ENCODE measurements around the gene WHRN.

WHRN gene

DNA sequence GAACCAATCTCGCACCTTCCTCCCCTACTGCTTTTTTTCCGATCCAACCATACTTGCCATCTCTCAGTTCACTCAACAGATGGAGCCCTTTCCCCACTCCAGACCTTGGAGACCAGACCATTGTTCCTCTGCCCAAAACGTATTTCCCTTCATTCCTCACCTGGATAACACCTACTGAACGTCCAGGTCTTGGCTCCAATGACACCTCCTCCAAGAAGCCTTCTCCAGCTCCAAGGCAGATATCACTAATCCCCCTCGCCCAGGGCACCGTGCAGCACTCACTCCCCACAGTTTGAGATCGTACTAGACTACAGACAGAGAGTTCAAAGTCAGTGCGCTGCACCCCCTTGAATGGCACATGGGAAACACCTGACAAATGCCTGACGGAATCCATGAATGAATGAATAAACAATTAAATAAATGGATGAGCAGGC lies 70.4 kb downstream of the WHRN start:
- no peak overlapping the region for H3K23ac ChIP-seq (ENCODE audit: low read length)
- no peak overlapping the region for H2AK5ac ChIP-seq (ENCODE audit: low read length)
- no peak overlapping the region for H4K8ac ChIP-seq (ENCODE audit: low read depth, low read length)
- no peak overlapping the region for H2AFZ ChIP-seq (ENCODE audit: insufficient read depth, low read length, poor library complexity)
- no peak overlapping the region for H3K4me3 ChIP-seq (ENCODE audit: low read depth, low read length)
- no peak overlapping the region for H2BK120ac ChIP-seq (ENCODE audit: insufficient read depth, low read length, poor library complexity)
- H3K4me2 ChIP-seq (ENCODE audit: low read length) = no peak overlapping the region
- H3K4me1 ChIP-seq (ENCODE audit: control insufficient read depth in 1 of 2, insufficient read depth in 2 of 2, low read length in 2 of 2) = no peaks in the 10 kb centered on the region
- no peak overlapping the region for H4K12ac ChIP-seq (ENCODE audit: low read depth, low read length)
- H3K79me2 ChIP-seq (ENCODE audit: control insufficient read depth, insufficient read depth, low read length, poor library complexity) = no peaks in the 10 kb centered on the region
- H3K9ac ChIP-seq (ENCODE audit: low read length) = no peak overlapping the region
- no CpG with 5 or more reads among the region's 9 CpGs for WGBS (ENCODE audit: extremely low coverage, insufficient coverage, insufficient read length)
- no peaks in the 10 kb centered on the region for H3K9me3 ChIP-seq (ENCODE audit: insufficient read depth, low read depth, low read length)
- no peak overlapping the region for H2BK5ac ChIP-seq (ENCODE audit: low read depth, low read length, poor library complexity)
- no peak overlapping the region for H3K4ac ChIP-seq (ENCODE audit: low read depth, low read length)
- H3K18ac ChIP-seq (ENCODE audit: low read length) = no peak overlapping the region
- no peak overlapping the region for H2BK12ac ChIP-seq (ENCODE audit: low read length)
- H4K91ac ChIP-seq (ENCODE audit: low read depth, low read length) = no peak overlapping the region
- no peaks in the 10 kb centered on the region for H3K79me1 ChIP-seq (ENCODE audit: low read length)
- H3K14ac ChIP-seq (ENCODE audit: low read length) = no peak overlapping the region
- H3K36me3 ChIP-seq (ENCODE audit: control insufficient read depth in 1 of 2, insufficient read depth in 2 of 2, low read length in 2 of 2) = no peaks in the 10 kb centered on the region
- no peak overlapping the region for H3K27ac ChIP-seq (ENCODE audit: low read depth, low read length)
- no peaks in the 10 kb centered on the region for H3K27me3 ChIP-seq (ENCODE audit: insufficient read depth, low read length)
- peak; percentile 8 to 54 for DNase-seq

DNA sequence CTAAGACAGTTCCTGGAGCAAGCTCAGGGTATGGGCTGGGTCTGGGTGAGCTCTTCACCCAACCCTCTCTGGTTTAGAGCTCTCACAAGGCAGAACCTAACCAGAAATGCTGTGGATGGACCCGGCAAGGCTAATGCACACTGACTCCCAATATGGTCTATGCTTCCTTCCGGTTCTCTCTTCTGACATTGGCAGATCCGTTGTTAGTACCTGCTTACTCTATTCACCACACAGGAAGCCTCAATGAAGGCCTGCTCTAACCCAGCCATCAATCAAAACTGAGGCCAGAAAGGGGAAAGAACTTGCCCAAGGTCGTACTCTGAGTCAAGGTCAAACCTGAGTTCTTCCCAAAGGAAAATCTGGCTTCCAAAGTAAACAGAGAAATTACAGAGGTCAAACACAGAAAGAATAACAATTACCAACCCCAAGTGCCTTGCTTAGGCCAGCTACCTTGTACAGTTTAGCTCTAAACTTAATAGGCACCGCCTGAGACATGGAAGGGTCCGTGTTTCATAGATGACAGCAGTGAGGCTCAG lies 71.5 kb downstream of the WHRN start:
- WGBS (ENCODE audit: extremely low coverage, insufficient coverage, insufficient read length) = no CpG with 5 or more reads among the region's 6 CpGs
- no peaks in the 10 kb centered on the region for H3K4me1 ChIP-seq (ENCODE audit: control insufficient read depth in 1 of 2, insufficient read depth in 2 of 2, low read length in 2 of 2)
- no peak overlapping the region for H4K91ac ChIP-seq (ENCODE audit: low read depth, low read length)

DNA sequence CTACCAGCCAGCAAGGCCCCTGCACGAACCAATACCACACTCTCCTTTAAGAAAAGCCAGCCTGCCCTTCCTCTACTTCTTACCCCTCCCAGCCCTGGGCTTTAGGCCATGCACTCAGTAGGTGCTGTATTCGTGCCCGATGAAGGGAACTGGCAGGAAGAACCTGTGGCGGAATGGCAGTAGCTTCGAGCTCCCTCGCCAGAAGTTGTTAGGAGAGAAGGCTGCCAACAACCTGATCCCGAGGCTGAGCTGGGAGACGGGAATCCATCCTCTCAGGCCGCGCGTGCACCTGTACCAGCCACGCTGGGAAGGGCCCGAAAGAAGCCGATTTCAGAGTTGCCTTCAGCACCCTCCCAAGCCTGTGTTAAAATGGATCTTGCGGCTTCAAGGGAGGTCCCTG lies 72.2 kb downstream of the WHRN start:
- no peaks in the 10 kb centered on the region for H3K79me1 ChIP-seq (ENCODE audit: low read length)
- H3K36me3 ChIP-seq (ENCODE audit: control insufficient read depth in 1 of 2, insufficient read depth in 2 of 2, low read length in 2 of 2) = no peaks in the 10 kb centered on the region
- H3K27ac ChIP-seq (ENCODE audit: low read depth, low read length) = no peak overlapping the region
- WGBS (ENCODE audit: extremely low coverage, insufficient coverage, insufficient read length) = no CpG with 5 or more reads among the region's 15 CpGs
- H3K4me3 ChIP-seq (ENCODE audit: low read depth, low read length) = no peak overlapping the region
- H3K4me1 ChIP-seq (ENCODE audit: control insufficient read depth in 1 of 2, insufficient read depth in 2 of 2, low read length in 2 of 2) = no peaks in the 10 kb centered on the region
- no peak overlapping the region for H2BK5ac ChIP-seq (ENCODE audit: low read depth, low read length, poor library complexity)
- H2AK5ac ChIP-seq (ENCODE audit: low read length) = no peak overlapping the region
- H2BK120ac ChIP-seq (ENCODE audit: insufficient read depth, low read length, poor library complexity) = no peak overlapping the region
- no peak overlapping the region for H2AFZ ChIP-seq (ENCODE audit: insufficient read depth, low read length, poor library complexity)
- no peak overlapping the region for H4K8ac ChIP-seq (ENCODE audit: low read depth, low read length)
- no peak overlapping the region for H4K12ac ChIP-seq (ENCODE audit: low read depth, low read length)
- no peak overlapping the region for H2BK12ac ChIP-seq (ENCODE audit: low read length)
- H3K18ac ChIP-seq (ENCODE audit: low read length) = no peak overlapping the region
- no peak for DNase-seq
- no peaks in the 10 kb centered on the region for H3K9me3 ChIP-seq (ENCODE audit: insufficient read depth, low read depth, low read length)
- H3K9ac ChIP-seq (ENCODE audit: low read length) = no peak overlapping the region
- H3K4me2 ChIP-seq (ENCODE audit: low read length) = no peak overlapping the region
- no peak overlapping the region for H3K23ac ChIP-seq (ENCODE audit: low read length)
- no peaks in the 10 kb centered on the region for H3K79me2 ChIP-seq (ENCODE audit: control insufficient read depth, insufficient read depth, low read length, poor library complexity)
- no peak overlapping the region for H3K4ac ChIP-seq (ENCODE audit: low read depth, low read length)
- no peak overlapping the region for H3K14ac ChIP-seq (ENCODE audit: low read length)
- no peaks in the 10 kb centered on the region for H3K27me3 ChIP-seq (ENCODE audit: insufficient read depth, low read length)
- no peak overlapping the region for H4K91ac ChIP-seq (ENCODE audit: low read depth, low read length)

More for the DNA sequence above, 71.5 kb downstream of the WHRN start:
- H3K4me3 ChIP-seq (ENCODE audit: low read depth, low read length) = no peak overlapping the region
- H3K36me3 ChIP-seq (ENCODE audit: control insufficient read depth in 1 of 2, insufficient read depth in 2 of 2, low read length in 2 of 2) = no peaks in the 10 kb centered on the region
- no peak overlapping the region for H3K27ac ChIP-seq (ENCODE audit: low read depth, low read length)
- no peak overlapping the region for H2BK120ac ChIP-seq (ENCODE audit: insufficient read depth, low read length, poor library complexity)
- no peak overlapping the region for H2BK5ac ChIP-seq (ENCODE audit: low read depth, low read length, poor library complexity)
- no peak overlapping the region for H3K18ac ChIP-seq (ENCODE audit: low read length)
- no peaks in the 10 kb centered on the region for H3K27me3 ChIP-seq (ENCODE audit: insufficient read depth, low read length)
- no peak overlapping the region for H2AFZ ChIP-seq (ENCODE audit: insufficient read depth, low read length, poor library complexity)
- H3K79me1 ChIP-seq (ENCODE audit: low read length) = no peaks in the 10 kb centered on the region
- no peaks in the 10 kb centered on the region for H3K9me3 ChIP-seq (ENCODE audit: insufficient read depth, low read depth, low read length)
- H3K9ac ChIP-seq (ENCODE audit: low read length) = no peak overlapping the region
- H3K4me2 ChIP-seq (ENCODE audit: low read length) = no peak overlapping the region
- DNase-seq = no peak
- no peak overlapping the region for H3K4ac ChIP-seq (ENCODE audit: low read depth, low read length)
- H2AK5ac ChIP-seq (ENCODE audit: low read length) = no peak overlapping the region
- H3K23ac ChIP-seq (ENCODE audit: low read length) = no peak overlapping the region
- no peak overlapping the region for H2BK12ac ChIP-seq (ENCODE audit: low read length)
- no peaks in the 10 kb centered on the region for H3K79me2 ChIP-seq (ENCODE audit: control insufficient read depth, insufficient read depth, low read length, poor library complexity)
- H4K12ac ChIP-seq (ENCODE audit: low read depth, low read length) = no peak overlapping the region
- H4K8ac ChIP-seq (ENCODE audit: low read depth, low read length) = no peak overlapping the region
- no peak overlapping the region for H3K14ac ChIP-seq (ENCODE audit: low read length)

DNA sequence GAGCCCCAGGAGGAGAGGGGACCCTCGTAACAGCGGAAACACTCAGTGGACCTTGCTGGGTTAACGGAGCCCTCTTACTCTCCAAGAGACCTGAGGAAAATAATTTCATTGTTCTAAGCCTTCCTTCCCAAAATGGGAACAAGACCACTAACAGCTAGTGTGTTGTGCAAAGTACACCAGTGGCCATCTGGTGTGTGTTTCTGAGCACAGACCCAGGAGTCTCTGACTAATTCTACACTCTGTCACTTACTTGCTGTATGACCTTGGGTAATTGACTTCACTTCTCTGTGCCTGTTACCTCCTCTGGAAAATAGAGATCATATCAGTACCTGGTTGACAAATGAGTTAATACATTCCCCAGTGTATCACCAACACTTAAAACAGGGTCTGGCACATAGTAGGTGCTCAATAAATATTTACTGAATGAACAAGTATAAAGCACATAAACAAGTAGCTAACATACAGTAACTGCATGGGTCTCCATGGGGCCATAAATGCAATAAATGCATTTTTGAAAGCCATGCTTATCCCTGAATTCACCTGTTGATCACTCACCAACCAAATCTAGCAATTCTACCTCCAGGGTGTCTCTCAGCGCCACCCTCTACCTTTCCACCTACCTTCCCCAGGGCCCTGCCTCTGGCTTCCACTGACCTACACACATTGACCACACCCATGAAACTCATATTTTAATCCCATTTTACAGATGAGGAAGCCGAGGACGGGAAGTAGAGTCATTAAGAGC lies 72.8 kb downstream of the WHRN start:
- H2AFZ ChIP-seq (ENCODE audit: insufficient read depth, low read length, poor library complexity) = no peak overlapping the region

More for the DNA sequence above, 72.8 kb downstream of the WHRN start:
- no CpG with 5 or more reads among the region's 6 CpGs for WGBS (ENCODE audit: extremely low coverage, insufficient coverage, insufficient read length)
- H3K14ac ChIP-seq (ENCODE audit: low read length) = no peak overlapping the region
- H4K91ac ChIP-seq (ENCODE audit: low read depth, low read length) = no peak overlapping the region
- H3K79me2 ChIP-seq (ENCODE audit: control insufficient read depth, insufficient read depth, low read length, poor library complexity) = no peaks in the 10 kb centered on the region
- H3K23ac ChIP-seq (ENCODE audit: low read length) = no peak overlapping the region
- H3K4me3 ChIP-seq (ENCODE audit: low read depth, low read length) = no peak overlapping the region
- DNase-seq = no peak
- H2BK5ac ChIP-seq (ENCODE audit: low read depth, low read length, poor library complexity) = no peak overlapping the region
- no peaks in the 10 kb centered on the region for H3K36me3 ChIP-seq (ENCODE audit: control insufficient read depth in 1 of 2, insufficient read depth in 2 of 2, low read length in 2 of 2)
- no peaks in the 10 kb centered on the region for H3K79me1 ChIP-seq (ENCODE audit: low read length)
- no peak overlapping the region for H4K12ac ChIP-seq (ENCODE audit: low read depth, low read length)
- no peaks in the 10 kb centered on the region for H3K4me1 ChIP-seq (ENCODE audit: control insufficient read depth in 1 of 2, insufficient read depth in 2 of 2, low read length in 2 of 2)
- H3K9me3 ChIP-seq (ENCODE audit: insufficient read depth, low read depth, low read length) = no peaks in the 10 kb centered on the region
- H3K9ac ChIP-seq (ENCODE audit: low read length) = no peak overlapping the region
- H3K4me2 ChIP-seq (ENCODE audit: low read length) = no peak overlapping the region
- no peak overlapping the region for H3K4ac ChIP-seq (ENCODE audit: low read depth, low read length)
- H2BK120ac ChIP-seq (ENCODE audit: insufficient read depth, low read length, poor library complexity) = no peak overlapping the region
- no peak overlapping the region for H3K27ac ChIP-seq (ENCODE audit: low read depth, low read length)
- H4K8ac ChIP-seq (ENCODE audit: low read depth, low read length) = no peak overlapping the region
- no peak overlapping the region for H2BK12ac ChIP-seq (ENCODE audit: low read length)
- H3K27me3 ChIP-seq (ENCODE audit: insufficient read depth, low read length) = no peaks in the 10 kb centered on the region
- no peak overlapping the region for H2AK5ac ChIP-seq (ENCODE audit: low read length)
- no peak overlapping the region for H3K18ac ChIP-seq (ENCODE audit: low read length)

Measured in trophoblast cell (in vitro differentiated cells and primary cell).